Measurements from ENCODE around the gene HSPG2.

The HSPG2 gene

DNA sequence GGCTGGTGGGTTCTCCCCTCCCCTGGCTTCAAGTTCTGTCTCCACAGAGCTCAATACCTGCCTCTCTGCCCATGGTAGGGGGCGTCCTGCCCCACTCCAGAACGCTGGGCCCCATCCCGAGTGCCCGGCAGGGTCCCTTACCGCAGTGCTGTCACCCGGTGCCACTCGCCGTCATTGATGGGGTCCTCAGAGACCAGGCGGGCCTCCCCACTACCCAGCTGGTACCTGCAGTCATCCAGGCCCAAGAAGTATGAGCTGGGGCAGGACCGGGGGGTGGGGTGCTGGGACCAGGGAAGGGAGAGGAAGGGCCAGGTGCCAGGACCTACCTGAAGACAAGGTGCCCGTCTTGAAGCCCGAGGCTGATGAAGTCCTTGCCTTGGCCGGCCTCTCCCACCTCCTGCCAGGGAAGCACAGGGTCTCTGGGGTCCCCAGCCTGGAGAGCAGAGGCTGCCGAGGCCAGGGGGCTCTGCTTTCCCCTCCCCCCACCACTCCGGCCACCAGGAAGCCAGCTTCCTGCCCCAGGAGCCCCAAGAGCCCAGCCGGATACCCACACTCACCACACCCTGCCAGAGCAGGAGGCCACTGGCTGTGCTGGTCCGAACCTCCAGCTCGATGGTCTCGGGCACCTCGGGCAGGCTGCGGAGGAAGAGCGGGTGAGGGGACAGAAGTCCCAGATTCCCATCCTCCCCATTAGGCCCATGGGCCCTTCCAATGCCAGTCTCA lies 113.0 kb downstream of the HSPG2 start:
- no peak for TF ChIP-seq POU2F2 (IDR thresholded peaks at IDR 0.05; ENCODE audit: low read depth, low read length)
- TF ChIP-seq TAF1 (IDR thresholded peaks at IDR 0.05; ENCODE audit: low read depth, low read length): no peak
- TF ChIP-seq POLR2A (IDR thresholded peaks at IDR 0.05; ENCODE audit: low read depth, low read length): no peak
- TF ChIP-seq SPI1 (IDR thresholded peaks at IDR 0.05; ENCODE audit: low read depth, low read length): no peak
- TF ChIP-seq POLR2AphosphoS5 (IDR thresholded peaks at IDR 0.05; ENCODE audit: low read depth, low read length): no peak
- TF ChIP-seq PAX5 (IDR thresholded peaks at IDR 0.05; ENCODE audit: insufficient read depth, low read length, severe bottlenecking): no peak
- DNase-seq (ENCODE audit: insufficient read length, low spot score): peak; percentile 10
- FAIRE-seq: no peak

DNA sequence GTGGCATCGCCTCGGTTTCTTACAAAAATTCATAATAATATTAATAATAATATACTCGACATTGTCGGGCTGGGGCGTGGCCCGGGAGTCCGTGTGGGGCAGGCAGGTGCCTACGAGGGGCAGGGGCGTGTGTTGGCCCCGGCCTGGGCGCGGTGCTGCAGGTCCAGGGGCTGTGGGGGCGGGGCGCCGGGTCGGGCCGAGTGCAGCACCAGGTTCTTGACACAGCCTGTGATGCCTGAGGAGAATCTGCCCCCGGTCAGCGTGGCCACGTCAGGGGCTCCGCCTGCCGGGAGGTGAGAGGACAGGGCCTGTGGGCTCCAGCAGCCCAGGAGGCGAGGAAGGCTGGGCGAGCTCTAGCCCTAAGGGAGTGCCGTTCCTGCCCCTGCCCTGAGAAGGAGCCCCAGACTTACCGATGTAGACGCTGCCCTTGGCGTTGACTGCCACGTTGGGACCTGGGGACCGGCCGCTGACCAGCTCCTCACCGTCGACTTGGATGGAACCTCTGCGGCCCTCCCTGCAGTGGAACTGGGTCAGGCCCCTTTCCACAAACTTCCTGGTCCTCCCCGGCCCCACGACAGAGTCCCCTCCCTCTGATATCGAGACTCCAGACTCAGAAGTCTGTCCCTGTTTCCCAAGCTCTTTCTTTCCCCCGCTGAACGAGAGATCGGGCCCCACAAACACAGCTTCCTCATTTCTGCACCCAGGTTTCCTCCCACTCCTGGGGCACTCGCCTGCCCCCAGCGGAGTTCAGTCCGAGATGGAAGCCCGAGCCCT lies 113.7 kb downstream of the HSPG2 start:
- TF ChIP-seq POU2F2 (IDR thresholded peaks at IDR 0.05; ENCODE audit: low read depth, low read length) (no peak), POLR2A (IDR thresholded peaks at IDR 0.05; ENCODE audit: low read depth, low read length) (no peak), PAX5 (IDR thresholded peaks at IDR 0.05; ENCODE audit: insufficient read depth, low read length, severe bottlenecking) (no peak), POLR2AphosphoS5 (IDR thresholded peaks at IDR 0.05; ENCODE audit: low read depth, low read length) (no peak), TAF1 (IDR thresholded peaks at IDR 0.05; ENCODE audit: low read depth, low read length) (no peak), SPI1 (IDR thresholded peaks at IDR 0.05; ENCODE audit: low read depth, low read length) (no peak)
- DNase-seq (ENCODE audit: insufficient read length, low spot score) (peak; percentile 17), FAIRE-seq (no peak)

DNA sequence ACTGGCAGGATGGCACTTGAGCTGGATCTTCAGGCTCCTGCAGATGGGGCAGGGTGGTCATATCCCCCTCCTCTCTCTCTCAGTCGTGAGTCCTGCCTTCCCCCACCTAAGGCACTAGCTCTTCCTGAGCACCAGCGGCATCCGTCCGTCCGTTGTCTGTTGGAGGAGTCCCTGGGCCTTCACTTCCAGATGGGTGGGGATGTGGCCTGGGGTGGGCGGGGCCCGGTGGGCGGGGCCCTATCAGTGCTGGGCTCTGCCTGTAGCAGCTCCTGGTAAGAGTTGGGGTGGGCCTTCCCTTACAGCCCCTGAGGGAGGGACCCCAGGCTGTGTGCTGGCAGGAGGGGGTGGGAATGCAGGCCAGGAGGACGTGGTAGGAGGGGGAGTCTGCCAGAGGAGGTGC lies 114.8 kb downstream of the HSPG2 start:
- no peak for FAIRE-seq
- no peak for DNase-seq (ENCODE audit: insufficient read length, low spot score)
- TF ChIP-seq POLR2A (IDR thresholded peaks at IDR 0.05; ENCODE audit: low read depth, low read length) (no peak), POU2F2 (IDR thresholded peaks at IDR 0.05; ENCODE audit: low read depth, low read length) (no peak), POLR2AphosphoS5 (IDR thresholded peaks at IDR 0.05; ENCODE audit: low read depth, low read length) (no peak), TAF1 (IDR thresholded peaks at IDR 0.05; ENCODE audit: low read depth, low read length) (no peak)

DNA sequence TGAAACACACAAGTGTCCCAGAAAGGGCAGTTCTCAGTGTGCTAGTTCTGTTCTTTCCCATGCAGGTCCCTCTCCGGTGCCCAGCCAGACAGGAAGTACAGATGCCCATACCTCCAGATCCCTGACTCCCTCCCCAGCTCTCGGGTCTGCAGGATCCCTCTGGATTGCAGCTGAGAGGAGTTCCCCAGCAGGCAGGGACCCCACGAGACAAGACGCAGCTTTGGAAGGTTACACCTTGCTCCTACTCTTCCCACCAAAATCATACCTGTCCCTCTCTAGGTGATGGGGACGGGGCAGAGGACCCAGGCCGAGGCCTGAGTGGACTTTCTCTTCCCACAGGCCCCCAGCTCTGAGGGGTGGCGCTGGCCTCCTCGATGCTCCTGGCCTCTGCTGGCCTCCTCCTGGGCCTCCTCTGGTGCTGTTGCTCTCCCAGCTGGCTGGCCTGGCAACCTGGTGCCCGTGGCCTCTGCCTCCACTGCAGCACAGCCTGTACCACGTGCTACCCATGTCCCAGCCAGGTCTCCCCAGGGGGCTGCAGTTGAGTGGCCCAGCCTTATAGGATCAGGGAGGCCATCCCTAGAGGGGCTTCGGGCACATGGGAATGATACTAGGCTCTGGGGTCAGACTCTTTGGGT lies 115.6 kb downstream of the HSPG2 start:
- DNase-seq (ENCODE audit: insufficient read length, low spot score): peak; percentile 13
- no peak for TF ChIP-seq TAF1 (IDR thresholded peaks at IDR 0.05; ENCODE audit: low read depth, low read length)
- no peak for TF ChIP-seq POLR2AphosphoS5 (IDR thresholded peaks at IDR 0.05; ENCODE audit: low read depth, low read length)
- TF ChIP-seq SPI1 (IDR thresholded peaks at IDR 0.05; ENCODE audit: low read depth, low read length): no peak
- TF ChIP-seq POU2F2 (IDR thresholded peaks at IDR 0.05; ENCODE audit: low read depth, low read length): no peak
- TF ChIP-seq POLR2A (IDR thresholded peaks at IDR 0.05; ENCODE audit: low read depth, low read length): no peak
- TF ChIP-seq PAX5 (IDR thresholded peaks at IDR 0.05; ENCODE audit: insufficient read depth, low read length, severe bottlenecking): no peak
- no peak for FAIRE-seq

- FAIRE-seq (no peak), DNase-seq (ENCODE audit: insufficient read length, low spot score) (no peak)
- no peak for TF ChIP-seq POLR2AphosphoS5 (IDR thresholded peaks at IDR 0.05; ENCODE audit: low read depth, low read length)
- TF ChIP-seq POLR2A (IDR thresholded peaks at IDR 0.05; ENCODE audit: low read depth, low read length): no peak
- TF ChIP-seq SPI1 (IDR thresholded peaks at IDR 0.05; ENCODE audit: low read depth, low read length): no peak
- TF ChIP-seq PAX5 (IDR thresholded peaks at IDR 0.05; ENCODE audit: insufficient read depth, low read length, severe bottlenecking): no peak
- TF ChIP-seq TAF1 (IDR thresholded peaks at IDR 0.05; ENCODE audit: low read depth, low read length): no peak
- TF ChIP-seq POU2F2 (IDR thresholded peaks at IDR 0.05; ENCODE audit: low read depth, low read length): no peak
Measured at GRCh38 chr1:21820597-21821232, 116.4 kb downstream of the HSPG2 start.

GRCh38 chr1:21818656-21819055 lies 118.5 kb downstream of the HSPG2 start:
- TF ChIP-seq SPI1 (IDR thresholded peaks at IDR 0.05; ENCODE audit: low read depth, low read length) (no peak), POU2F2 (IDR thresholded peaks at IDR 0.05; ENCODE audit: low read depth, low read length) (no peak), POLR2AphosphoS5 (IDR thresholded peaks at IDR 0.05; ENCODE audit: low read depth, low read length) (no peak), TAF1 (IDR thresholded peaks at IDR 0.05; ENCODE audit: low read depth, low read length) (no peak), POLR2A (IDR thresholded peaks at IDR 0.05; ENCODE audit: low read depth, low read length) (no peak), PAX5 (IDR thresholded peaks at IDR 0.05; ENCODE audit: insufficient read depth, low read length, severe bottlenecking) (no peak)
- FAIRE-seq (peak; percentile 76), DNase-seq (ENCODE audit: insufficient read length, low spot score) (peak; percentile 80)

DNA sequence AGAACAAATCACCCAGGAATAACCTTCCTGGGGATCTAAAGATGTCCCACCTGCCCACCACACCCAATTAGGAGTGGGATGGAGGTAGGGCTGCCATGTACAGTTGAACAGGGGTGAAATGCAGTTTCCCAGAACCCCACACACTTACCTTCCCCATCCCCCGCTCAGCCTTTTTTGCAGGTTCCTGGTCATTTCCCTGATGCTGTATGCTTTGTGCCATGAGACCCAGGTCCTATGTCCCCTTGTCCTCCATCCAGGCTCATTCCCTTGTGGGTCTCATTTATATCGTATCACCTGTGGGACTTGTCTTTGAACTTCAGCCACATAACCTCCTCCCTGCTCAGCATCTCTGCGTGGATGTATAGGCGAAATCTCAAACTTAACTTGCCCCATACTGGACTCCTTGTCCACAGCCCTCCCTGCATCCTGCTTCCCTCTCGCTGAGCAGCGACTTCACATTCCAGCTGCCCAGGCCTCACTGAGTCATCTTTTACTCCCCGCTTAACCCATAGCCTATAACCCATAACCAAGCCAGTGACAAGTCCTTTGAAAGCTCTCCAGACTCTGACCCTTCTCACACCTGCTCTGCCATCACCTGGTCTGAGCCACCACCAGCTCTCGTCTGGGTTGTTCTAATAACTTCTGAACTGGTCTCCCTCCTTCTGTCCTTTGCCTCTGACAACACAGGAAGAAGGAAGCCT lies 120.4 kb downstream of the HSPG2 start:
- TF ChIP-seq TAF1 (IDR thresholded peaks at IDR 0.05; ENCODE audit: low read depth, low read length): no peak
- no peak for TF ChIP-seq POLR2A (IDR thresholded peaks at IDR 0.05; ENCODE audit: low read depth, low read length)
- no peak for TF ChIP-seq POU2F2 (IDR thresholded peaks at IDR 0.05; ENCODE audit: low read depth, low read length)
- no peak for TF ChIP-seq POLR2AphosphoS5 (IDR thresholded peaks at IDR 0.05; ENCODE audit: low read depth, low read length)
- no peak for TF ChIP-seq SPI1 (IDR thresholded peaks at IDR 0.05; ENCODE audit: low read depth, low read length)
- TF ChIP-seq PAX5 (IDR thresholded peaks at IDR 0.05; ENCODE audit: insufficient read depth, low read length, severe bottlenecking): no peak
- FAIRE-seq (no peak), DNase-seq (ENCODE audit: insufficient read length, low spot score) (no peak)

- TF ChIP-seq PAX5 (IDR thresholded peaks at IDR 0.05; ENCODE audit: insufficient read depth, low read length, severe bottlenecking) (no peak), POU2F2 (IDR thresholded peaks at IDR 0.05; ENCODE audit: low read depth, low read length) (no peak), POLR2A (IDR thresholded peaks at IDR 0.05; ENCODE audit: low read depth, low read length) (no peak), TAF1 (IDR thresholded peaks at IDR 0.05; ENCODE audit: low read depth, low read length) (no peak), SPI1 (IDR thresholded peaks at IDR 0.05; ENCODE audit: low read depth, low read length) (no peak), POLR2AphosphoS5 (IDR thresholded peaks at IDR 0.05; ENCODE audit: low read depth, low read length) (no peak)
- DNase-seq (ENCODE audit: insufficient read length, low spot score): no peak
- FAIRE-seq: peak; percentile 65
Measured at GRCh38 chr1:21815724-21816321, 121.3 kb downstream of the HSPG2 start.

Measured in GM12891 (cell line).